ENCODE measurements around the gene LPGAT1. TPM values are rescaled to one million over a fixed set of nuclear protein-coding genes. Genes with fewer than 3 reads are reported as not detected.

The LPGAT1 gene
- 48.0 and 48.5 TPM in 2 replicates for polyA plus RNA-seq (2011; rRNA removed)
- polyA plus RNA-seq (2012; cell fraction: cytosol; rRNA removed) = 6.1 and 11.4 TPM in 2 replicates
- 3.9 and 6.9 TPM in 2 replicates for polyA plus RNA-seq (2012; cell fraction: nucleus; rRNA removed)
- polyA plus RNA-seq (2017; fragmentation: RNase III; extraction: RNeasy Plus Mini Kit Qiagen cat#74134 plus additional on column Dnase treatment) = 27.7 to 32.3 TPM (median 30.1 TPM) in 3 replicates
- 38.2 and 39.6 TPM in 2 replicates for polyA minus RNA-seq (2011; rRNA and poly(A)+ RNA removed)

GRCh38 chr1:211830328-211831142, at the start of gene LPGAT1:
TSS of gene LPGAT1 (minus strand) at chr1:211830763. CDS start at chr1:211829296, 1,467 bp downstream.
- ChIA-PET POLR2A (interaction anchor here (1.6 kb wide), 2 partner anchors 90 to 114 kb away, joined by 8 to 10 read pairs; no protein-coding TSS in a partner anchor), CTCF (interaction anchor here (0.7 to 2.5 kb wide), 9 partner anchors 25 to 154 kb away, joined by 3 to 15 read pairs (median 4); no protein-coding TSS in a partner anchor)
- peak; percentile 76 to 77 for DNase-seq (ENCODE audit: low read depth in 1 of 2, low spot score in 1 of 2)
- TF ChIP-seq RAD21 (conservative IDR thresholded peaks at IDR 0.05 in 1 of 2, IDR thresholded peaks at IDR 0.05 in 1 of 2) (peak; percentile 46 to 88; a peak in 4 of 5 replicates), E2F6 (IDR thresholded peaks at IDR 0.05; ENCODE audit: borderline replicate concordance, low read depth) (0 out of 2 replicates have a peak, but pooled peaks have one; percentile 34), CTCF (IDR thresholded peaks at IDR 0.05) (peak; percentile 83), NFE2L2 (conservative IDR thresholded peaks at IDR 0.05; ENCODE audit: low read length) (no peak), BCL3 (IDR thresholded peaks at IDR 0.05) (0 out of 3 replicates have a peak, but pooled peaks have one; percentile 45), SMC3 (IDR thresholded peaks at IDR 0.05) (peak; percentile 91), CHD4 (IDR thresholded peaks at IDR 0.05; ENCODE audit: borderline replicate concordance) (no peak), PHF8 (IDR thresholded peaks at IDR 0.05; ENCODE audit: borderline replicate concordance, low read depth) (peak; percentile 77), POLR2A (IDR thresholded peaks at IDR 0.05; ENCODE audit: low read length) (no peak; the same call in 1 of the 2 replicates), JUN (IDR thresholded peaks at IDR 0.05) (peak; percentile 73 to 84; a peak in 3 of 5 replicates)
- Histone ChIP-seq H3K4me1 (peaks cover 42% of the 10 kb centered on the region), H3K4me3 (peak within 1 kb of the TSS; percentile 69), H3K9me3 (no peaks in the 10 kb centered on the region), H3K27ac (peak within 1 kb of the TSS; percentile 97 to 99), H3K4me2 (peak within 1 kb of the TSS; percentile 80)
- ATAC-seq = peak; percentile 89 to 95
- WGBS (ENCODE audit: missing lambda C conversion rate) = 0% methylated on average over 39 of the region's 88 CpGs
- no peak for FAIRE-seq

- CTCF ChIA-PET = interaction anchor here (1.9 kb wide), 1 partner anchor 9 kb away, joined by 6 read pairs; no protein-coding TSS in a partner anchor
- ATAC-seq (no peak), FAIRE-seq (no peak)
Observed at GRCh38 chr1:211879475-211879874, 48.9 kb upstream of the LPGAT1 start.

More at GRCh38 chr1:211879475-211879874, 48.9 kb upstream of the LPGAT1 start:
- no peak overlapping the region for H3K4me3 ChIP-seq
- no peak for DNase-seq (ENCODE audit: low read depth in 1 of 2, low spot score in 1 of 2)
- H3K27ac ChIP-seq = no peak overlapping the region
- H3K4me1 ChIP-seq = no peaks in the 10 kb centered on the region
- no peak for TF ChIP-seq ESRRA (IDR thresholded peaks at IDR 0.05; ENCODE audit: borderline replicate concordance, low read length)
- TF ChIP-seq RAD21 (conservative IDR thresholded peaks at IDR 0.05 in 1 of 2, IDR thresholded peaks at IDR 0.05 in 1 of 2) = no peak
- no peak for TF ChIP-seq FOSB (CRISPR knock-in tag; IDR thresholded peaks at IDR 0.05)
- TF ChIP-seq RARB (CRISPR knock-in tag; IDR thresholded peaks at IDR 0.05) = no peak
- TF ChIP-seq CBX8 (IDR thresholded peaks at IDR 0.05) = no peak
- TF ChIP-seq HEYL (CRISPR knock-in tag; IDR thresholded peaks at IDR 0.05) = no peak
- TF ChIP-seq ATOH8 (CRISPR knock-in tag; IDR thresholded peaks at IDR 0.05; ENCODE audit: low read depth) = no peak
- TF ChIP-seq FOSL2 (IDR thresholded peaks at IDR 0.05) = no peak
- TF ChIP-seq FOSL2 (CRISPR knock-in tag; IDR thresholded peaks at IDR 0.05) = no peak
- no peak for TF ChIP-seq HOXB13 (CRISPR knock-in tag; IDR thresholded peaks at IDR 0.05; ENCODE audit: low read depth)
- no peak for TF ChIP-seq E2F6 (IDR thresholded peaks at IDR 0.05; ENCODE audit: borderline replicate concordance, low read depth)
- no peak for TF ChIP-seq USF2 (IDR thresholded peaks at IDR 0.05)
- no peak for TF ChIP-seq NR3C1 (IDR thresholded peaks at IDR 0.05)
- TF ChIP-seq RCOR1 (IDR thresholded peaks at IDR 0.05; ENCODE audit: low read depth, low read length) = no peak
- no peak for TF ChIP-seq HES2 (IDR thresholded peaks at IDR 0.05)
- TF ChIP-seq JUN (IDR thresholded peaks at IDR 0.05) = no peak
- TF ChIP-seq MYC (IDR thresholded peaks at IDR 0.05; ENCODE audit: borderline replicate concordance, low read length) = no peak
- H3K9me3 ChIP-seq = no peaks in the 10 kb centered on the region; the same call in 2 of the 3 replicates
- no peak overlapping the region for H3K4me2 ChIP-seq
- 88% methylated on average over 2 of the region's 2 CpGs for WGBS (ENCODE audit: missing lambda C conversion rate)
- POLR2A ChIA-PET = no interaction called here
